ENCODE measurements around the gene VWA8. TPM values are rescaled to one million over a fixed set of nuclear protein-coding genes. Genes with fewer than 3 reads are reported as not detected.

Gene VWA8
- total RNA-seq, 5 donors from 2014 or later (not counting 1 experiment from before 2014, with no cell fraction given), result 17.8 to 27.1 (median 22.9) TPM

- Histone ChIP-seq H3K4me3 (ENCODE audit: control insufficient read depth in 1 of 2, extremely low read depth in 1 of 2, low read length in 1 of 2) (no peak overlapping the region), H3K9me3 (no peaks in the 10 kb centered on the region), H3K36me3 (ENCODE audit: control insufficient read depth in 2 of 2, extremely low read depth in 1 of 2, insufficient read depth in 1 of 2, low read length in 1 of 2) (peaks cover 0 to 22% of the 10 kb centered on the region in 2 donors), H3K27ac (ENCODE audit: low read length) (no peak overlapping the region), H3K4me1 (ENCODE audit: control insufficient read depth in 1 of 2, extremely low read depth in 1 of 2, insufficient read depth in 2 of 2, low read length in 2 of 2) (no peaks in the 10 kb centered on the region), H3K27me3 (replicated peaks in 1 of 2; ENCODE audit: control insufficient read depth in 2 of 2, extremely low read depth in 1 of 2, insufficient read depth in 2 of 2, low read length in 1 of 2) (no peaks in the 10 kb centered on the region)
- Mint-ChIP-seq H3K27me3 (no peaks in the 10 kb centered on the region), H3K9me3 (no peaks in the 10 kb centered on the region), H3K4me3 (no peak overlapping the region), H3K27ac (no peak overlapping the region), H3K36me3 (peaks cover 57% of the 10 kb centered on the region), H3K4me1 (no peaks in the 10 kb centered on the region)
- CTCF ChIA-PET, result no interaction called here
- POLR2A ChIA-PET, result no interaction called here
- ATAC-seq (replicated peaks in 1 of 4) (no peak), DNase-seq (no peak)
These were observed 138.3 kb downstream of the VWA8 start for GRCh38 chr13:41822560-41822959.

GRCh38 chr13:41821238-41821594 is 139.7 kb downstream of the VWA8 start:
- H3K4me1 Mint-ChIP-seq, result no peaks in the 10 kb centered on the region
- no peaks in the 10 kb centered on the region for H3K27me3 ChIP-seq (replicated peaks in 1 of 2; ENCODE audit: control insufficient read depth in 2 of 2, extremely low read depth in 1 of 2, insufficient read depth in 2 of 2, low read length in 1 of 2)
- no peaks in the 10 kb centered on the region for H3K27me3 Mint-ChIP-seq
- H3K4me3 Mint-ChIP-seq, result no peak overlapping the region
- H3K36me3 ChIP-seq (ENCODE audit: control insufficient read depth in 2 of 2, extremely low read depth in 1 of 2, insufficient read depth in 1 of 2, low read length in 1 of 2), result peaks cover 0 to 28% of the 10 kb centered on the region in 2 donors
- no peak for ATAC-seq (replicated peaks in 1 of 4)
- DNase-seq, result no peak
- H3K4me1 ChIP-seq (ENCODE audit: control insufficient read depth in 1 of 2, extremely low read depth in 1 of 2, insufficient read depth in 2 of 2, low read length in 2 of 2), result no peaks in the 10 kb centered on the region
- H3K36me3 Mint-ChIP-seq, result peaks cover 50% of the 10 kb centered on the region
- H3K4me3 ChIP-seq (ENCODE audit: control insufficient read depth in 1 of 2, extremely low read depth in 1 of 2, low read length in 1 of 2), result no peak overlapping the region
- H3K9me3 ChIP-seq, result no peaks in the 10 kb centered on the region
- ChIA-PET CTCF (no interaction called here), POLR2A (no interaction called here)
- no peak overlapping the region for H3K27ac Mint-ChIP-seq
- WGBS (ENCODE audit: insufficient coverage), result no CpG with 5 or more reads among the region's 2 CpGs
- H3K9me3 Mint-ChIP-seq, result no peaks in the 10 kb centered on the region
- H3K27ac ChIP-seq (ENCODE audit: low read length), result no peak overlapping the region

- H3K27ac Mint-ChIP-seq, result no peak overlapping the region
- no peak overlapping the region for H3K27ac ChIP-seq (ENCODE audit: low read length)
- no peak for DNase-seq
- H3K4me1 ChIP-seq (ENCODE audit: control insufficient read depth in 1 of 2, extremely low read depth in 1 of 2, insufficient read depth in 2 of 2, low read length in 2 of 2), result no peaks in the 10 kb centered on the region
- no peaks in the 10 kb centered on the region for H3K27me3 Mint-ChIP-seq
- no peak overlapping the region for H3K4me3 Mint-ChIP-seq
- no peaks in the 10 kb centered on the region for H3K4me1 Mint-ChIP-seq
- peaks cover 53% of the 10 kb centered on the region for H3K36me3 Mint-ChIP-seq
- ATAC-seq (replicated peaks in 1 of 4), result no peak
- no peak overlapping the region for H3K4me3 ChIP-seq (ENCODE audit: control insufficient read depth in 1 of 2, extremely low read depth in 1 of 2, low read length in 1 of 2)
- H3K9me3 Mint-ChIP-seq, result no peaks in the 10 kb centered on the region
- POLR2A ChIA-PET, result no interaction called here
- H3K9me3 ChIP-seq, result no peaks in the 10 kb centered on the region
- H3K36me3 ChIP-seq (ENCODE audit: control insufficient read depth in 2 of 2, extremely low read depth in 1 of 2, insufficient read depth in 1 of 2, low read length in 1 of 2), result peaks cover 0 to 31% of the 10 kb centered on the region in 2 donors
- WGBS (ENCODE audit: insufficient coverage), result no CpG with 5 or more reads among the region's 1 CpG
- CTCF ChIA-PET, result no interaction called here
- no peaks in the 10 kb centered on the region for H3K27me3 ChIP-seq (replicated peaks in 1 of 2; ENCODE audit: control insufficient read depth in 2 of 2, extremely low read depth in 1 of 2, insufficient read depth in 2 of 2, low read length in 1 of 2)
These were observed 140.2 kb downstream of the VWA8 start for GRCh38 chr13:41820581-41821237.

GRCh38 chr13:41816057-41816456 is 144.9 kb downstream of the VWA8 start:
- ATAC-seq (replicated peaks in 1 of 4), result no peak
- Mint-ChIP-seq H3K27me3 (no peaks in the 10 kb centered on the region), H3K4me1 (peaks cover 12 to 16% (median 13%) of the 10 kb centered on the region in 3 donors), H3K36me3 (peaks cover 53% of the 10 kb centered on the region), H3K9me3 (no peaks in the 10 kb centered on the region), H3K4me3 (no peak overlapping the region), H3K27ac (no peak overlapping the region)
- peaks cover 0 to 5% of the 10 kb centered on the region in 2 experiments for H3K4me1 ChIP-seq (ENCODE audit: control insufficient read depth in 1 of 2, extremely low read depth in 1 of 2, insufficient read depth in 2 of 2, low read length in 2 of 2)
- no peaks in the 10 kb centered on the region for H3K9me3 ChIP-seq
- H3K27me3 ChIP-seq (replicated peaks in 1 of 2; ENCODE audit: control insufficient read depth in 2 of 2, extremely low read depth in 1 of 2, insufficient read depth in 2 of 2, low read length in 1 of 2), result no peaks in the 10 kb centered on the region
- no peak overlapping the region for H3K4me3 ChIP-seq (ENCODE audit: control insufficient read depth in 1 of 2, extremely low read depth in 1 of 2, low read length in 1 of 2)
- CTCF ChIA-PET, result no interaction called here
- POLR2A ChIA-PET, result interaction anchor here in 1 of 2 donors (0.6 kb wide), 1 partner anchor 17 kb away, joined by 3 read pairs; no protein-coding TSS in a partner anchor
- DNase-seq, result no peak
- no peak overlapping the region for H3K27ac ChIP-seq (ENCODE audit: low read length)
- peaks cover 0 to 32% of the 10 kb centered on the region in 2 donors for H3K36me3 ChIP-seq (ENCODE audit: control insufficient read depth in 2 of 2, extremely low read depth in 1 of 2, insufficient read depth in 1 of 2, low read length in 1 of 2)
- no CpG with 5 or more reads among the region's 3 CpGs for WGBS (ENCODE audit: insufficient coverage)

DNA sequence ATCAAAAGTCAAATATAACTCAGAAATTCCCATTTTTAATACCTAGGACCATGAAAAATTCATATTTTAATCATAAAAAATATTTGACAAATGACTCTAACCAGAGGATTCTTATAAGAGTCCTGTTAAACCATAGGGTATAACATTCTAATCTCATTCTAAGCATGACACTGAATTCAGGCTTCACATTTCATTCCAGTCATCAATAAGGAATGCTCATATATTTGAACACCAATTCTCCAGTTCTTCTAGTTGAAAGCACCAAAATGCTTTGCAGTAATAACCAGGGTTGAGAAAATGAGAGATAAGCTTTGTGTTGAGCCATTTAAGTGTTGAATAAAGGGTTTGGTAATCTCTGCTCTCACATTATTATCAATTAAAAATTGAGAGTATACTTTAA is 147.5 kb downstream of the VWA8 start:
- Mint-ChIP-seq H3K27me3 (no peaks in the 10 kb centered on the region), H3K27ac (peak overlapping the region in 1 of 2 donors; percentile 81), H3K36me3 (peaks cover 51% of the 10 kb centered on the region), H3K4me1 (peaks cover 12 to 24% (median 13%) of the 10 kb centered on the region in 3 donors), H3K9me3 (no peaks in the 10 kb centered on the region), H3K4me3 (no peak overlapping the region)
- Histone ChIP-seq H3K27ac (ENCODE audit: low read length) (peak overlapping the region; percentile 50), H3K36me3 (ENCODE audit: control insufficient read depth in 2 of 2, extremely low read depth in 1 of 2, insufficient read depth in 1 of 2, low read length in 1 of 2) (peaks cover 0 to 24% of the 10 kb centered on the region in 2 donors), H3K4me3 (ENCODE audit: control insufficient read depth in 1 of 2, extremely low read depth in 1 of 2, low read length in 1 of 2) (no peak overlapping the region), H3K27me3 (replicated peaks in 1 of 2; ENCODE audit: control insufficient read depth in 2 of 2, extremely low read depth in 1 of 2, insufficient read depth in 2 of 2, low read length in 1 of 2) (no peaks in the 10 kb centered on the region), H3K9me3 (no peaks in the 10 kb centered on the region), H3K4me1 (ENCODE audit: control insufficient read depth in 1 of 2, extremely low read depth in 1 of 2, insufficient read depth in 2 of 2, low read length in 2 of 2) (peaks cover 0 to 6% of the 10 kb centered on the region in 2 experiments)
- ATAC-seq (replicated peaks in 1 of 4) (no peak), DNase-seq (no peak)
- POLR2A ChIA-PET, result no interaction called here
- CTCF ChIA-PET, result no interaction called here

DNA sequence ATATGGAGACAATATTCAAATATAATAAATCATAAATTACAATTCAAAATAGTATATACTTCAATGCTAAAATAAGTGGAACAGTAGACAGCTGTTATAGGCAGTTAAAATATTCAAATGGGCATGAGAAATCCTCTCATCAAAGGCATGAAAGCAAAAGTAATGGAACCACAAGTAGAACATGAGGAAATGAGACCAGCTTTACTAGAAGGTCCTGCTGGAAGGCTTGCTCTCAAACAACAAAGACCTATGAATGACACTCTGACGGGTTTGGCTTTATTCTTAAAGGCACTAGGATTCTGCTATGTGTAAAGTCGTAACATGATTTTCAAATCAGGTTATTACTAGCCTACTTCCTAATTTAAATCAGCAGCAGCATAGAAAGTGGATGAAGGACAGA is 148.1 kb downstream of the VWA8 start:
- no peaks in the 10 kb centered on the region for H3K27me3 ChIP-seq (replicated peaks in 1 of 2; ENCODE audit: control insufficient read depth in 2 of 2, extremely low read depth in 1 of 2, insufficient read depth in 2 of 2, low read length in 1 of 2)
- Mint-ChIP-seq H3K36me3 (peaks cover 57% of the 10 kb centered on the region), H3K4me1 (peaks cover 13 to 24% (median 13%) of the 10 kb centered on the region in 3 donors), H3K4me3 (no peak overlapping the region), H3K27ac (peak overlapping the region; percentile 73 to 81), H3K9me3 (no peaks in the 10 kb centered on the region), H3K27me3 (no peaks in the 10 kb centered on the region)
- ATAC-seq (replicated peaks in 1 of 4) (no peak), DNase-seq (no peak)
- ChIA-PET CTCF (no interaction called here), POLR2A (no interaction called here)
- H3K9me3 ChIP-seq, result no peaks in the 10 kb centered on the region
- WGBS (ENCODE audit: insufficient coverage), result no CpG with 5 or more reads among the region's 2 CpGs
- H3K27ac ChIP-seq (ENCODE audit: low read length), result peak overlapping the region; percentile 50
- H3K4me3 ChIP-seq (ENCODE audit: control insufficient read depth in 1 of 2, extremely low read depth in 1 of 2, low read length in 1 of 2), result no peak overlapping the region
- peaks cover 0 to 24% of the 10 kb centered on the region in 2 donors for H3K36me3 ChIP-seq (ENCODE audit: control insufficient read depth in 2 of 2, extremely low read depth in 1 of 2, insufficient read depth in 1 of 2, low read length in 1 of 2)
- H3K4me1 ChIP-seq (ENCODE audit: control insufficient read depth in 1 of 2, extremely low read depth in 1 of 2, insufficient read depth in 2 of 2, low read length in 2 of 2), result peaks cover 0 to 6% of the 10 kb centered on the region in 2 experiments

All from T-cell (primary cell).